Activated naive CD4-positive, alpha-beta T cell treated with anti-CD3 and anti-CD28 coated beads, Interleukin-2, amount 10 ng/mL, durations not matched to agents 7 days and 5 days (primary cell): Measurements from ENCODE around the gene HNRNPF.
"Not testable (repeated sequence)": the region's sequence is repeated elsewhere in the genome, so short reads cannot be mapped to it uniquely, and the experiment has no call there.

ENCODE experiments used
- CTCF ChIA-PET: fragments of 350-600 bp; sonication (Branson Sonifier 250); formaldehyde crosslinking; loops from one replicate; lab custom pipeline; 2021; ENCODE audit warnings: antibody characterized with exemption; lab: Charles Lee
- DNase-seq: peaks from one replicate; pipeline ENCODE4 v3.0.0-alpha.2; 2020
- H3K27ac Mint-ChIP-seq: one replicate; pipeline ENCODE4 v1.8.0; 2021; ENCODE audit warnings: mild to moderate bottlenecking, moderate library complexity, mixed read lengths
- H3K27me3 Mint-ChIP-seq: one replicate; pipeline ENCODE4 v1.8.0; 2021; ENCODE audit warnings: mild to moderate bottlenecking, mixed read lengths
- H3K36me3 Mint-ChIP-seq: one replicate; pipeline ENCODE4 v1.8.0; 2021; ENCODE audit warnings: mixed read lengths
- H3K4me1 Mint-ChIP-seq: one replicate; pipeline ENCODE4 v1.8.0; 2021; ENCODE audit warnings: mixed read lengths
- H3K4me3 Mint-ChIP-seq: one replicate; pipeline ENCODE4 v1.8.0; 2021; ENCODE audit warnings: mild to moderate bottlenecking, moderate library complexity, mixed read lengths
- H3K9me3 Mint-ChIP-seq: one replicate; pipeline ENCODE4 v1.8.0; 2021; ENCODE audit warnings: mixed read lengths

HNRNPF gene

GRCh38 chr10:43338117-43338516 is 70.9 kb downstream of the HNRNPF start:
- H3K4me3 Mint-ChIP-seq: no peak overlapping the region
- CTCF ChIA-PET: interaction anchor here (1.2 to 1.8 kb wide), 2 partner anchors 11 to 13 kb away, joined by 3 to 8 read pairs; no protein-coding TSS in a partner anchor
- no peak for DNase-seq
- peaks cover 1% of the 10 kb centered on the region for H3K36me3 Mint-ChIP-seq
- H3K4me1 Mint-ChIP-seq: peaks cover 35% of the 10 kb centered on the region
- H3K27me3 Mint-ChIP-seq: peaks cover 45% of the 10 kb centered on the region
- H3K27ac Mint-ChIP-seq: no peak overlapping the region
- peaks cover 3% of the 10 kb centered on the region for H3K9me3 Mint-ChIP-seq

DNA sequence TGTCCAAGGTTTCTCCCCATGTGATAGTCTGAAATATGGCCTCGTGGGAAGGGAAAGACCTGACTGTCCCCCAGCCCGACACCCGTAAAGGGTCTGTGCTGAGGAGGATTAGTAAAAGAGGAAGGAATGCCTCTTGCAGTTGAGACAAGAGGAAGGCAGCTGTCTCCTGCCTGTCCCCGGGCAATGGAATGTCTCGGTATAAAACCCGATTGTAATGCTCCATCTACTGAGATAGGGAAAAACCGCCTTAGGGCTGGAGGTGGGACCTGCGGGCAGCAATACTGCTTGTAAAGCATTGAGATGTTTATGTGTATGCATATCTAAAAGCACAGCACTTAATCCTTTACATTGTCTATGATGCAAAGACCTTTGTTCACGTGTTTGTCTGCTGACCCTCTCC is 71.5 kb downstream of the HNRNPF start:
- H3K4me3 Mint-ChIP-seq, H3K9me3 Mint-ChIP-seq, H3K36me3 Mint-ChIP-seq, DNase-seq, H3K27ac Mint-ChIP-seq: not testable (repeated sequence)
- Mint-ChIP-seq H3K4me1 (peaks cover 41% of the 10 kb centered on the region), H3K27me3 (peaks cover 45% of the 10 kb centered on the region)
- CTCF ChIA-PET: interaction anchor here (1.2 kb wide), 1 partner anchor 13 kb away, joined by 3 read pairs; no protein-coding TSS in a partner anchor

GRCh38 chr10:43336641-43337318 is 72.2 kb downstream of the HNRNPF start:
- no peak for DNase-seq
- Mint-ChIP-seq H3K27ac (no peak overlapping the region), H3K27me3 (peaks cover 45% of the 10 kb centered on the region), H3K9me3 (peaks cover 3% of the 10 kb centered on the region), H3K36me3 (peaks cover 2% of the 10 kb centered on the region), H3K4me3 (no peak overlapping the region), H3K4me1 (peaks cover 48% of the 10 kb centered on the region)
- CTCF ChIA-PET: no interaction called here

DNA sequence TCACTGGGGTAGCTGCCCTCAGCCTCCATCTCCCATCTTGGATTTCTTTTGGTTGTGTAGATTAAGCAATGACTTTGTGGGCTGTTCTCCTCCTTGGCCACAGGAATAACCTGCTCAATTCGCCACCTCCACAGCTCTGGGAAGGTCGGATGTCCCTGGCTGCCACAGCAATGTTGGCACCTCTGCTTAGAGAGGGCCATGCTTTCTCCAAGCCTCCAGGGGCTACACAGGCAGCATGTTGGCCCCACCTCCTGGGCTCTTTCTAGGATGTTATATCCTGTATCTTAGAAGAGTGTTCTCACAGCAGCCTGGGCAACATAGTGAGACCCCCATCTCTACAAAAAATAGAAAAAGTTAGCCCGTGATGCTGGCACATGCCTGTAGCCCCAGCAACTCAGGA is 72.9 kb downstream of the HNRNPF start:
- Mint-ChIP-seq H3K9me3 (peaks cover 3% of the 10 kb centered on the region), H3K27ac (no peak overlapping the region), H3K27me3 (peaks cover 42% of the 10 kb centered on the region), H3K4me3 (no peak overlapping the region), H3K36me3 (peaks cover 4% of the 10 kb centered on the region), H3K4me1 (peaks cover 52% of the 10 kb centered on the region)
- DNase-seq: no peak
- CTCF ChIA-PET: interaction anchor here (1.2 kb wide), 1 partner anchor 11 kb away, joined by 3 read pairs; no protein-coding TSS in a partner anchor
